ENCODE data around the gene FUOM. TPM values are rescaled to one million over a fixed set of nuclear protein-coding genes. Genes with fewer than 3 reads are reported as not detected.

FUOM gene
- total RNA-seq, 2 experiments from 2014 or later = 30.4 to 46.0 TPM

- no peaks in the 10 kb centered on the region for H4K20me1 ChIP-seq (ENCODE audit: insufficient read depth, low read length)
- H3K27ac ChIP-seq (ENCODE audit: low read depth, low read length, poor library complexity, severe bottlenecking) = no peak overlapping the region
- CTCF ChIA-PET (ENCODE audit: unreplicated experiment) = no interaction called here
- H3K4me3 ChIP-seq (ENCODE audit: low read depth, low read length, poor library complexity, severe bottlenecking) = no peak overlapping the region
- TF ChIP-seq EZH2phosphoT487 (IDR thresholded peaks at IDR 0.05; ENCODE audit: borderline replicate concordance, low read depth, low read length) (no peak), CTCF (conservative IDR thresholded peaks at IDR 0.05; ENCODE audit: low read length) (no peak)
- H3K79me2 ChIP-seq (ENCODE audit: insufficient read depth, low read depth, low read length) = peaks cover 42% of the 10 kb centered on the region
- POLR2A ChIA-PET = no interaction called here
- intact Hi-C loops (cut with micrococcal nuclease; ENCODE audit: unreplicated experiment) = no loop called here
- DNase-seq (ENCODE audit: low spot score) = no peak
- H3K4me2 ChIP-seq (ENCODE audit: low read length) = no peak overlapping the region
- H3K9me2 ChIP-seq (ENCODE audit: insufficient read depth, low read length) = no peaks in the 10 kb centered on the region
- H3K36me3 ChIP-seq (ENCODE audit: insufficient read depth, low read length) = peaks cover 85% of the 10 kb centered on the region
- H2AFZ ChIP-seq (ENCODE audit: low read length) = no peak overlapping the region
- no TSS peak for BruUV-seq (replicated peaks)
- H3K9me3 ChIP-seq (ENCODE audit: low read length) = no peaks in the 10 kb centered on the region
- peaks cover 14% of the 10 kb centered on the region for H3K4me1 ChIP-seq (ENCODE audit: insufficient read depth, low read length, poor library complexity, severe bottlenecking)
Measured at GRCh38 chr10:133399123-133399601, 41.3 kb upstream of the FUOM start.

- Histone ChIP-seq H3K9me2 (ENCODE audit: insufficient read depth, low read length) (no peaks in the 10 kb centered on the region), H3K4me1 (ENCODE audit: insufficient read depth, low read length, poor library complexity, severe bottlenecking) (peaks cover 22% of the 10 kb centered on the region), H3K27ac (ENCODE audit: low read depth, low read length, poor library complexity, severe bottlenecking) (no peak overlapping the region), H3K79me2 (ENCODE audit: insufficient read depth, low read depth, low read length) (peaks cover 48% of the 10 kb centered on the region), H4K20me1 (ENCODE audit: insufficient read depth, low read length) (no peaks in the 10 kb centered on the region), H2AFZ (ENCODE audit: low read length) (no peak overlapping the region), H3K9me3 (ENCODE audit: low read length) (no peaks in the 10 kb centered on the region), H3K4me3 (ENCODE audit: low read depth, low read length, poor library complexity, severe bottlenecking) (no peak overlapping the region), H3K4me2 (ENCODE audit: low read length) (no peak overlapping the region), H3K36me3 (ENCODE audit: insufficient read depth, low read length) (peaks cover 75% of the 10 kb centered on the region)
- BruUV-seq (replicated peaks) = no TSS peak
- ChIA-PET CTCF (ENCODE audit: unreplicated experiment) (no interaction called here), POLR2A (interaction anchor here (0.8 kb wide), 1 partner anchor 9 kb away, joined by 3 read pairs; no protein-coding TSS in a partner anchor)
- TF ChIP-seq CTCF (conservative IDR thresholded peaks at IDR 0.05; ENCODE audit: low read length) (no peak), EZH2phosphoT487 (IDR thresholded peaks at IDR 0.05; ENCODE audit: borderline replicate concordance, low read depth, low read length) (no peak)
- intact Hi-C loops (cut with micrococcal nuclease; ENCODE audit: unreplicated experiment) = no loop called here
- DNase-seq (ENCODE audit: low spot score) = no peak
Measured at GRCh38 chr10:133397938-133398337, 40.1 kb upstream of the FUOM start.

- H4K20me1 ChIP-seq (ENCODE audit: insufficient read depth, low read length) = no peaks in the 10 kb centered on the region
- POLR2A ChIA-PET = no interaction called here
- BruUV-seq (replicated peaks) = no TSS peak
- H2AFZ ChIP-seq (ENCODE audit: low read length) = no peak overlapping the region
- peaks cover 53% of the 10 kb centered on the region for H3K79me2 ChIP-seq (ENCODE audit: insufficient read depth, low read depth, low read length)
- H3K4me2 ChIP-seq (ENCODE audit: low read length) = no peak overlapping the region
- H3K9me2 ChIP-seq (ENCODE audit: insufficient read depth, low read length) = no peaks in the 10 kb centered on the region
- peaks cover 40% of the 10 kb centered on the region for H3K4me1 ChIP-seq (ENCODE audit: insufficient read depth, low read length, poor library complexity, severe bottlenecking)
- TF ChIP-seq CTCF (conservative IDR thresholded peaks at IDR 0.05; ENCODE audit: low read length) (no peak), EZH2phosphoT487 (IDR thresholded peaks at IDR 0.05; ENCODE audit: borderline replicate concordance, low read depth, low read length) (no peak)
- H3K9me3 ChIP-seq (ENCODE audit: low read length) = no peaks in the 10 kb centered on the region
- H3K36me3 ChIP-seq (ENCODE audit: insufficient read depth, low read length) = peaks cover 57% of the 10 kb centered on the region
- DNase-seq (ENCODE audit: low spot score) = no peak
- no peak overlapping the region for H3K27ac ChIP-seq (ENCODE audit: low read depth, low read length, poor library complexity, severe bottlenecking)
- CTCF ChIA-PET (ENCODE audit: unreplicated experiment) = no interaction called here
- intact Hi-C loops (cut with micrococcal nuclease; ENCODE audit: unreplicated experiment) = no loop called here
- H3K4me3 ChIP-seq (ENCODE audit: low read depth, low read length, poor library complexity, severe bottlenecking) = no peak overlapping the region
Measured at GRCh38 chr10:133396035-133396624, 38.3 kb upstream of the FUOM start.

Data from OCI-LY7 (cell line).